ENCODE measurements around the gene CASP5. TPM values are rescaled to one million over a fixed set of nuclear protein-coding genes. Genes with fewer than 3 reads are reported as not detected.

The CASP5 gene
- total RNA-seq, 1 experiment from 2014 or later, result not detected

DNA sequence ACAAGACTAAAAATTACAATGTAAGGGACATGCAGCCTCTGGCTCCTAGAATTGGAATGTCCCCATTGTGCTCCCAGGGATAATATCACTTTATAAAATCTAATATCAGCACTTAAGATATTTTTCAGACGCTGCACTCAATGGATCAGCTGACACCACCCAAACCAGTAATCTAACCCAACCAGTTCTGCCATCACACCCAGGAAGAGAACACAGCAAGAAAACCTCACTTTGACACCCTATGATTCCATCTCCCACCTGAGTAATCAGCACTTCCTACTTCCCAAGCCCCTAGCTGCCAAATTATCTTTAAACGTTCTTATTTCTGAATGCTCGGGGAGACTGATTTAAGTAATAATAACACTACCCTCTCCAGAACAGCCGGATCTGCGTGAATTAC lies 57.2 kb downstream of the CASP5 start:
- H3K79me2 ChIP-seq (ENCODE audit: low read length), result peaks cover 16% of the 10 kb centered on the region
- no peak overlapping the region for H3K9ac ChIP-seq (ENCODE audit: low read length)
- CTCF ChIA-PET, result no interaction called here
- H4K20me1 ChIP-seq (ENCODE audit: low read length), result no peaks in the 10 kb centered on the region
- H3K27ac ChIP-seq (ENCODE audit: low read length), result no peak overlapping the region
- H3K36me3 ChIP-seq (ENCODE audit: low read depth, low read length), result no peaks in the 10 kb centered on the region
- H3K9me3 ChIP-seq (ENCODE audit: low read length), result no peaks in the 10 kb centered on the region
- peaks cover 25% of the 10 kb centered on the region for H3K4me1 ChIP-seq (ENCODE audit: insufficient read depth, low read length)
- peak overlapping the region; percentile 83 for H3K4me2 ChIP-seq (ENCODE audit: low read length)
- no peaks in the 10 kb centered on the region for H3K9me2 ChIP-seq (replicated peaks; ENCODE audit: low read length)
- H3F3A ChIP-seq (ENCODE audit: low read length, unreplicated experiment), result no peaks in the 10 kb centered on the region
- TF ChIP-seq EZH2 (IDR thresholded peaks at IDR 0.05; ENCODE audit: low read length, unreplicated experiment) (no peak), EZH2phosphoT487 (IDR thresholded peaks at IDR 0.05; ENCODE audit: borderline replicate concordance, low read length) (no peak)
- TF ChIP-seq, protein P1, sequence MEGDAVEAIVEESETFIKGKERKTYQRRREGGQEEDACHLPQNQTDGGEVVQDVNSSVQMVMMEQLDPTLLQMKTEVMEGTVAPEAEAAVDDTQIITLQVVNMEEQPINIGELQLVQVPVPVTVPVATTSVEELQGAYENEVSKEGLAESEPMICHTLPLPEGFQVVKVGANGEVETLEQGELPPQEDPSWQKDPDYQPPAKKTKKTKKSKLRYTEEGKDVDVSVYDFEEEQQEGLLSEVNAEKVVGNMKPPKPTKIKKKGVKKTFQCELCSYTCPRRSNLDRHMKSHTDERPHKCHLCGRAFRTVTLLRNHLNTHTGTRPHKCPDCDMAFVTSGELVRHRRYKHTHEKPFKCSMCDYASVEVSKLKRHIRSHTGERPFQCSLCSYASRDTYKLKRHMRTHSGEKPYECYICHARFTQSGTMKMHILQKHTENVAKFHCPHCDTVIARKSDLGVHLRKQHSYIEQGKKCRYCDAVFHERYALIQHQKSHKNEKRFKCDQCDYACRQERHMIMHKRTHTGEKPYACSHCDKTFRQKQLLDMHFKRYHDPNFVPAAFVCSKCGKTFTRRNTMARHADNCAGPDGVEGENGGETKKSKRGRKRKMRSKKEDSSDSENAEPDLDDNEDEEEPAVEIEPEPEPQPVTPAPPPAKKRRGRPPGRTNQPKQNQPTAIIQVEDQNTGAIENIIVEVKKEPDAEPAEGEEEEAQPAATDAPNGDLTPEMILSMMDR (conservative IDR thresholded peaks at IDR 0.05; ENCODE audit: low read depth, low read length), result no peak
- intact Hi-C loops (cut with micrococcal nuclease), result loop anchor here (5.0 to 10.0 kb wide), 3 partner anchors 239 to 897 kb away; no protein-coding TSS in a partner anchor
- no peaks in the 10 kb centered on the region for H3K27me3 ChIP-seq (ENCODE audit: low read length)
- H2AFZ ChIP-seq (ENCODE audit: low read length), result no peak overlapping the region
- ATAC-seq (no peak), DNase-seq (peak; percentile 26)
- POLR2A ChIA-PET (ENCODE audit: unreplicated experiment), result no interaction called here
- no TSS peak for BruUV-seq (replicated peaks)
- H3K4me3 ChIP-seq (ENCODE audit: low read length), result no peak overlapping the region

DNA sequence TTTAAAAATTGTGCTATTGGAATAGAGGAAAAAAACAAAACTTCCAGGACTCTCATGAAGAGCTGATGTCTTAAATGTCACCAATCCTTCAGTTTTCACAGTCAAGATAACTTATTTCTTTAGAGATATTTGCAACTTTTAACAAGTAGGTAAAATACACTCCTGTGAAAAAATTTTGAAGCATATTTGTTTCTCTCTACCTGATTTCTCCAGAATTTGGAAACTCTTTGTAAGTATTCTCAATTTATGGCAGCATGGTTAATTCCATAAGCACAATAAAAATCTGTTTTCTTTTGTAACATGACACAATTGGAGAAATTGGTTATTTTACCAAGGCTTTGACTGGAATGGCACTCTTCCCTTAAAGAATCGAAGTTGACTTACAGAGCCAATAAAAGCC lies 58.7 kb downstream of the CASP5 start:
- Histone ChIP-seq H3K79me2 (ENCODE audit: low read length) (peaks cover 16% of the 10 kb centered on the region), H3K9me3 (ENCODE audit: low read length) (no peaks in the 10 kb centered on the region), H3F3A (ENCODE audit: low read length, unreplicated experiment) (no peaks in the 10 kb centered on the region), H2AFZ (ENCODE audit: low read length) (no peak overlapping the region), H3K27me3 (ENCODE audit: low read length) (no peaks in the 10 kb centered on the region), H3K9ac (ENCODE audit: low read length) (no peak overlapping the region), H3K9me2 (replicated peaks; ENCODE audit: low read length) (no peaks in the 10 kb centered on the region), H3K36me3 (ENCODE audit: low read depth, low read length) (no peaks in the 10 kb centered on the region), H4K20me1 (ENCODE audit: low read length) (no peaks in the 10 kb centered on the region), H3K4me2 (ENCODE audit: low read length) (no peak overlapping the region), H3K27ac (ENCODE audit: low read length) (no peak overlapping the region), H3K4me1 (ENCODE audit: insufficient read depth, low read length) (peaks cover 25% of the 10 kb centered on the region), H3K4me3 (ENCODE audit: low read length) (no peak overlapping the region)
- intact Hi-C loops (cut with micrococcal nuclease), result loop anchor here (10.0 kb wide), 2 partner anchors 241 to 611 kb away; no protein-coding TSS in a partner anchor
- ChIA-PET POLR2A (ENCODE audit: unreplicated experiment) (no interaction called here), CTCF (no interaction called here)
- DNase-seq (no peak), ATAC-seq (no peak)
- BruUV-seq (replicated peaks), result no TSS peak
- TF ChIP-seq, protein P1 (conservative IDR thresholded peaks at IDR 0.05; ENCODE audit: low read depth, low read length), result no peak
- no peak for TF ChIP-seq EZH2phosphoT487 (IDR thresholded peaks at IDR 0.05; ENCODE audit: borderline replicate concordance, low read length)
- no peak for TF ChIP-seq EZH2 (IDR thresholded peaks at IDR 0.05; ENCODE audit: low read length, unreplicated experiment)

DNA sequence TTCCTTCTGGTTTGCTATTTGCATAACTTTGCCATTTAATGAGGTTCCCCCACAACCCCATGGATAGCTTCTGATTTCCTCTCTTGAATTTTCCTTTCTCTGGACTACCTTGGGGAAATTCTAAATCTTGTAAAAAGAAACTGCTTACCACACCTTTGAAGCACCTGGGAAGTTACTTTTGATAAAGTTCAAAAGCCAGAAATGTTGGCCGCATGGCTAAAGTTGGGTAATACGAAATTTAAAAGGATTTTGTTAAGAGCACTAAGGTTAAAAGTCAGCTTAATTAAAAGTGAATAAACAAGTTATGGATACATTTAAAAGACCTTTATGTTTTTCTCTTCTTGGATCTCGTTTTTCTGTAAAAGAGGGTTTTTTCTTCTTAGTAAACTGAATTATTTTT lies 60.1 kb downstream of the CASP5 start:
- intact Hi-C loops (cut with micrococcal nuclease), result loop anchor here (10.0 kb wide), 2 partner anchors 242 to 612 kb away; no protein-coding TSS in a partner anchor
- no peak for ATAC-seq
- no peaks in the 10 kb centered on the region for H3F3A ChIP-seq (ENCODE audit: low read length, unreplicated experiment)
- no peak overlapping the region for H3K27ac ChIP-seq (ENCODE audit: low read length)
- DNase-seq, result no peak
- CTCF ChIA-PET, result no interaction called here
- no peaks in the 10 kb centered on the region for H3K27me3 ChIP-seq (ENCODE audit: low read length)
- H4K20me1 ChIP-seq (ENCODE audit: low read length), result no peaks in the 10 kb centered on the region
- TF ChIP-seq, protein P1 (conservative IDR thresholded peaks at IDR 0.05; ENCODE audit: low read depth, low read length), result no peak
- TF ChIP-seq EZH2 (IDR thresholded peaks at IDR 0.05; ENCODE audit: low read length, unreplicated experiment) (no peak), EZH2phosphoT487 (IDR thresholded peaks at IDR 0.05; ENCODE audit: borderline replicate concordance, low read length) (no peak)
- no TSS peak for BruUV-seq (replicated peaks)
- no peaks in the 10 kb centered on the region for H3K9me2 ChIP-seq (replicated peaks; ENCODE audit: low read length)
- no peak overlapping the region for H3K4me2 ChIP-seq (ENCODE audit: low read length)
- H3K36me3 ChIP-seq (ENCODE audit: low read depth, low read length), result no peaks in the 10 kb centered on the region
- no peak overlapping the region for H2AFZ ChIP-seq (ENCODE audit: low read length)
- peaks cover 16% of the 10 kb centered on the region for H3K79me2 ChIP-seq (ENCODE audit: low read length)
- no peak overlapping the region for H3K4me3 ChIP-seq (ENCODE audit: low read length)
- H3K9me3 ChIP-seq (ENCODE audit: low read length), result no peaks in the 10 kb centered on the region
- POLR2A ChIA-PET (ENCODE audit: unreplicated experiment), result no interaction called here
- H3K9ac ChIP-seq (ENCODE audit: low read length), result no peak overlapping the region
- peaks cover 22% of the 10 kb centered on the region for H3K4me1 ChIP-seq (ENCODE audit: insufficient read depth, low read length)
